Midbrain (tissue), 1 donor: ENCODE results near the gene MAP3K4.
"Not testable (repeated sequence)": the region's sequence is repeated elsewhere in the genome, so short reads cannot be mapped to it uniquely, and the experiment has no call there.

Experiments
- DNase-seq: peaks from one replicate; lab custom pipeline; 2025; lab: John Stamatoyannopoulos, UW

Gene MAP3K4

DNA sequence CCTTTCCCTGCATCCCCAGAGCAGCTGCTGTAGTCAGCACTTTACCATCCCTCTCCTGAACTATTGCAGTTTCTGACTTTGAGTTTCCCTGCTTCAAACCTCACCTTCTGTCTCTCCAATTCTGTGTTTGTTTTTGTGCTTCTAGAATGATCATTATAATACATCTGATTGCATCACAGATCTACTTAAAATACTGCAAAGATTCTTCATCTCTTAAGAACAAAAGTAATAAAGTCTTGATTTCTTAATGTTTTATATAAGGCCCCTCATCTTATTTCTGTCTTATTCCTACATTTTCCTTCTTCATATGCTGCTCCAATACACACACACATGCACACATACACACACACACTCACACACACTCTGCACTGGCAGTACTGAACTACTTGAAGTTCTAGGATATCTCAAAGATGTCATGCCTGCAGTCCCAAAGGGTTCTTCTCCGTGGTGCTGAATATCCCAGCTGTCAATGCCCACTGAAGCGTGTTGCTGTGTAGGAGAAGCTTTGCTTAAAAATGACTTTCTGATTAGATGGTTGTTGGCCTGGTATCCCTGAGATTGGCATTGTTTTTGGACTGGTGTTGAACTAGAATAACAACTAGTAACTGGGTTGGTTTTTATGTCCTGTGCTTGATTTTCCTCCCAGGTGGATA, 97.2 kb downstream of the MAP3K4 start:
- DNase-seq, result no peak

DNA sequence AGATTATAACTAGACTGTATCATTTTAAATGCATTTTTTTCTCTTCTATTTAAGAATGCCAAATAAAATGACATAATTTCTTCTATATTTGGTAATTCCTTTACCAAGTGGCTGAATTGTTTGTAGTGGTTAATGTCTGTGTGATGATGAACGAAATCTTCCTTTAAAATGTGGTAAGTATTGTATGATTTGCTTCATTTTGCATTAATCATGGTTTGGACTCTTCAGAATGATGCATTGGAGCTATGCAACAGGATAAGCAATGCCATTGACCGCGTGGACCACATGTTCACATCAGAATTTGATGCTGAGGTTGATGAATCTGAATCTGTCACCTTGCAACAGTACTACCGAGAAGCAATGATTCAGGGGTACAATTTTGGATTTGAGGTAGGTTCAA, 99.6 kb downstream of the MAP3K4 start:
- DNase-seq, result no peak

DNA sequence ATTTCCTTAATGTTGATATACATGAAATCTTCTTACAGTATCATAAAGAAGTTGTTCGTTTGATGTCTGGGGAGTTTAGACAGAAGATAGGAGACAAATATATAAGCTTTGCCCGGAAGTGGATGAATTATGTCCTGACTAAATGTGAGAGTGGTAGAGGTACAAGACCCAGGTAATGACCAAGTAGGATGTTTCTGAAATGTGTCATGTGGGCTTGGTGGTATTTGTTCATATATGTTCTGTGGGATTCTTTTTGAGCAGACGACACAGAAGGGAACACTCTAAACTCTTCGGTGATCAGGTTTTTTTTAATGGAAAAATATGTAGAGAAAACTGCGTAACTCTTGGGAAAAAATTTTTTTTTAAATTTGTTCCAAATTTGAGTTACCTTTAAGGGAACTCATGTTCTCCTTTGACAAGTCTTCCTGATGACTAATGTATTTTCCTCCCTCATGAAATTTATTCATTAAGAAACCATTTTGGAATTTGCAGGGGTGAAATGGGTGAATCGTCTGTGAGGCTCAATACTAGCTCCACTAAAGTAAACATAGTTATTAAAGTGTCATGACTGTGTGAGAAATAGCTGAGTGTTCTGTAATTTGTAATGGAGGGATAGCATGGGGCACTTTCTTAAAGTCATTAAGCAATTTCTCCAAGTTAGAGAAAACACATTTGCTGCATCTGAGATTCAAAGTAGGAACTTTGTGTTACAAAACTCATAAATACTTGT, 100.6 kb downstream of the MAP3K4 start:
- no peak for DNase-seq

DNA sequence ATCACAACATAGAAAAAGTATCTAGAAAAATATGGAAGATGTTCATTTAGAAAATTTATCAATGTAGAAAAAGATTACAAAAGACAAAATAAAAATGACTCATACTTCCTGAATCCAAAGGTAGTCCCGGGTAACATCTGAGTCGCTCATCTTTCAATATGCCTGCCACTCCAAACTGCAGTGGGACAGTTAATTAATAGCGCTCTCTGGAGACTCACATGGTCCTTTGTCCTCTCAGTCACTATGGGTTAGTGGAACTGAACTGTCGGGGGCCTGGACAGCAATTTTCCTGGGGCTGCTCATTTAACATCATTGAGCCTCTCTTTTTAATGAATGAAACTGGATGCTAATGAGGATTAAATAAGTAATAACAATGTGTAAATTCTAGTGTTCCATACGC, 103.4 kb downstream of the MAP3K4 start:
- DNase-seq, result no peak

DNA sequence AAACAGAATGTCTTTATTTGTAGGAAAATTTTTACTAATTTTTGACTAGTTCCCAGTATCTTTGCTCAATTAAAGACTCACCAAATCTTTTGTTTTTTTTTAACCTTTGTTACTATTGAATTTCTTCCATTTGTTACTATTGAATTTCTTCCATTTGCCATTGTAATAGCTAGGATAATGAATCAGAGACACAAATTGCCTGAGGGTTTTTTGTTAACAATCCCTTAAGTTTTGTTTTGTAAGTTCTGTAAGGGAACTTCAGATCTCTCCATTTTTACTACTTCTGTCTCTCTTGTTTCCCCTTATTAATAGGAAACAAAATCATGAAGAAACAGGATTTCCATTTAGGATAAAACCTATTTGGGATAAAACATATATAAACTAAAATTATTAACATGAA, 104.3 kb downstream of the MAP3K4 start:
- DNase-seq, result no peak

DNA sequence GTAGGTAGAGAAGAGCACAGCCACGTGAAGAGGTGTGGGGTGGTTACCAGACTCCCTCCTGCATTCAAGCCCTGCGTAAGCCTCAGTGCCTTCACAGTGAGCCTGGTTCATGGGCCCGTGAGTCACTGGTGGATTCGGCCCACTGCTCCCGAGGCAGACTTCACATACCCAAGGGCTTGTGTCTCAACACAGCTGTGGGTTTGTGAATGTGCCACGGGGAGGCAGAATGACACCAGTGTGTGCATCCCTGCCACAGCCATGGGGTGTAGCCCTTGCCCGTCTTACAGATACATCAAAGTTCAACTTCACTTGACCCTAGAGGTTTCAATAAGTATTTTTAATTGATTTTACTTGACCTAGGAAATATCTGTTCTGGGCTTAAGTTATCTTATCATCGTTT, 108.5 kb downstream of the MAP3K4 start:
- DNase-seq, result peak; percentile 63

DNA sequence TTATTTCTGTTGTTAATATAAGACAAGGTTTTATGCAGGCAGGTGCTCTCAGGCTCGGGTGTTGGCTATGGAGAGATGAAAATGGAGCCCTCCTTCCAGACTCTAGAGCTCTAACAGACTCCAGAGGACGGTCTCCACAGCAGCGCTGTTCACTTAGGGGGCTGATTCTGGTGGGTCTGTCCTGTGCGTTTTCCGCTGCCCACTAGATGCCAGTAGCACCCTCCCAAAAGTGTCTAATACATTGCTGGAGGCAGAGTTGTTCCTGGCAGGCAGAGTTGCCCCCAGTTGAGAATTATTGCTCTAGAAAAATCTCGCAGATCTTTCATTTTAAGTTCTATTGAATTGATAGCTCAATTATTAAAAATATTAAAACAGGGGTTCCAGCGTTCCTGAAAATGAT, 109.9 kb downstream of the MAP3K4 start:
- DNase-seq, result peak; percentile 19

DNA sequence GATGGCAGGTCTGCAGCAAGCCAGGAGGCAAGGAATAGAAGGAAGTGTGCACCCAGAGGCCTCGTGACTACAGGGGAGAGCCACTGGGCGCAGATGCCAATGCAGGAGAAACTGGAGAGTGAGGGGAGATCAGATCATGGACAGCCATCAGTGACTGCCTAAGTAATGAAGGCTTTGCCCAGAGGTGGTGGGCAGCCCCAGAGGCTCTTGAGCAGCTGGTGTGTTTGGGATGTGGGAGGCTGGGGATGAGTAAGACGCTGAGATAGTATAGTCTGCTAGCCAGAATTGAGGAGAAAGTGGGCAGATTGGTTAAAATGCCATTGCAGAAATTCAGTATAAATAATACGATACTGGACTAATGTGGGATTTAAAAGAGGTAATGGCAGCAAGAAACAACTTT, 111.9 kb downstream of the MAP3K4 start:
- DNase-seq, result no peak

DNA sequence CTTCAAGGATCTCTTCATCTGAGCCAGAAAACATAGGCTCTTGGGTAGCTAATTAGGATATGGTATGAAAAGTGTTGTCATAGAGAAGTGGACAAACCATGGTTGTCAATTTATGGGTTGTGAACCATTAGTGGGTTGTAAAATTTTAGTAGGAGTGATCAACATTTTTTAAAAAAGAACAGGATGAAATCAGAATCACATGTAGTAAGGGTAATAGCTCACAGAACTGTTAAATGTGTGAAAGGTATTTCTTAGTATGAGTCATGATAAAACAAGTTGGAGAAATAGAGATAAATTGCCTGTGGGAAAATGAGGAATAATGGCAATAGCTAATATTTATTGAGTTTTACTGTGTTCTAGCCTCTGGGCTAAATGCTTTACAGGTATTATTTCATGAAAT, 113.4 kb downstream of the MAP3K4 start:
- no peak for DNase-seq

DNA sequence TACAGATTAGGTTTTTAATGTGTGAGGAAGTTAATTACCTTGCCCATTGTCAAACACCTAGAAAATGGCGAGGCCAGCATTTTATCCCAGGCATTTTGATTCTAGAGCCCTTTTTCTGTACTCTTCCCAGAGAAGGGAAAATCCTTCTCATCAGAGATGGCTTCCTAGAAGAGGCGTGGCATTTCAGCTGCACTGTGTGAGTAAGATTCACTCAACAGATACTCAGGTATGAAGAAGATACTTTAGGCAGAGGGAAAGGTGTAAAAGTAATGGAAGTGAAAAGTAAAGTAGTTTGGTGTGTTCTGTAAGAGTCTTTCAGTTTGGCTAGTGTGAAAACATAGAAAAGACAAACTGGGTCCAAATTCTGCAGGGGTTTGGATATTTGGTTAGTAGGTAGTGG, 113.8 kb downstream of the MAP3K4 start:
- no peak for DNase-seq

DNA sequence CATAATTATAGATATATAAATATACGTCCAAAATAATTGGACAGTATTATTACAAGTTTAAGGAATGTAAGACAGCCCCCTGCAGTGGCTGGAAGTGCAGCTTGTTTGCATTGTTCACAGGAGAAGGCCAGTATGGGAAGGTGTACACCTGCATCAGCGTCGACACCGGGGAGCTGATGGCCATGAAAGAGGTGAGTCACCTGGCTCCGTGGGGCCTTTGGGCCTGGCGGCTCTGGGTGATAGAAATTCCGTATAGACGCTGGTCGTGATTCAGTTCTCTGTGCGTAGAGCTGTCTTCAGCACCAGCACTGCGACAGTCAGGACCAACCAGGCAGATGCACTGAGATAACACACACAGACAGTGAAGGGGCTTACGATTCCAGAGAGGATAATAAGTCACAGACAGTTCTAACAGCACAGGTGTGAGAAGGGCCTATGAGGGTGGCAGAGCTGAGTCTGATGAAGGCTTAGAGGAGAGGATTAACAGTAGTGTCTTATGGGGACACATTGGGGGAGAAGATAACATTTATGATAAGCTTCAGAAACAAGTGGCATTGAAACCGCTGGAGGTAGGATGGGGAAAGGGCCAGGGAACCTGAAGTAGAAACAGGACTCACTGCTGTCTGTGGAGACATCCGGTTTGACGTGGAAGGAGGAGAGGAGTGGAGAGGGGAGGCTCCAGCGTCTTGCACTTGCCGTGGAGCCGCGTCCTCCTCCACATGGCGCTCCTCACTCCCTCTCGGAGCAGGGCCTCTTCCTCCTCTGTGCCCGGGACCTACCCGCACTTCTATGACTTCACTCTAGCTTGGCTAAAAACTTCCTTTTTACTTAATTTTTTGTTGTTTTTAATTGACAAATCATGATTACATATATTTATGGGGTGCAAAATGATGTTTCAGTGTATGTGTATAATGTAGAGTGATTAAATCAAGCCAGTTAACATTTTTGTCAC, 116.5 kb downstream of the MAP3K4 start:
- DNase-seq, result no peak

DNA sequence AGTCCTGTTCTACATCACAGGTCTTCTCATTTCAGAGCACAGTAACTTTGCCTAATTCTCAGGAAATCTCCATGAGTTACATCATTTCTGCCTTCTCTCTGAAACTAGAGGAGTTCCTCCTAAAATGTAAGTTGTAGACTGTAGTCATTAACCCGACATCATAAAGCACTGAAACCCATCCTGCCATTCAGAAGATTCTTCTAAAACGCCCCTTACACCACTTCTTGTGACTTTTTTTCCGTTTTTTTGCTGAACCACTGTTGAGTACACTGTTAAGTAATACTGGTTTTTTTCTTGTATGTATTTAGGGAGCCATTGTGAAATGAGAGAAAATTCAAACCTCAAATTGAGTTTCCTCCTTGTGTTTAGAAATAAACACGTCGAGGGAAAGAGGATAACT, 117.3 kb downstream of the MAP3K4 start:
- DNase-seq, result no peak

DNA sequence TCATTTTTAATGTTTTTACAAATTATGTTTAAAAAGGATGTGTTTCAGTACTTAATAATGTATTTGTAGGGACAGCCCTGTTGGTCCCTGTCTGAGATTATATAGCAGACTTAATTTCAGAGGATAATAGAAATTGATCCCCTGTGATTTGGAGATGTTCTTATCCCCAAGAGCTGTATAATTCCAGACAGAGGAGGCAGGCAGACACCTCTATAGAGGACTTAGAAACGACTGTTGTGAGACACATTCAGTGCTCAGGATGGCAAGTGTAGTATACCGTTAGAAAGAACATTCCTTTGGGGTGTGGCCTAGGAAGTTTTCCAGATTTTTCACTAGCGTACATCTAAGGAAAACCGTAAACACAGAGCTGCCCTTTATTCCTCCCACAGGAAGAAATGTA, 117.8 kb downstream of the MAP3K4 start:
- no peak for DNase-seq

DNA sequence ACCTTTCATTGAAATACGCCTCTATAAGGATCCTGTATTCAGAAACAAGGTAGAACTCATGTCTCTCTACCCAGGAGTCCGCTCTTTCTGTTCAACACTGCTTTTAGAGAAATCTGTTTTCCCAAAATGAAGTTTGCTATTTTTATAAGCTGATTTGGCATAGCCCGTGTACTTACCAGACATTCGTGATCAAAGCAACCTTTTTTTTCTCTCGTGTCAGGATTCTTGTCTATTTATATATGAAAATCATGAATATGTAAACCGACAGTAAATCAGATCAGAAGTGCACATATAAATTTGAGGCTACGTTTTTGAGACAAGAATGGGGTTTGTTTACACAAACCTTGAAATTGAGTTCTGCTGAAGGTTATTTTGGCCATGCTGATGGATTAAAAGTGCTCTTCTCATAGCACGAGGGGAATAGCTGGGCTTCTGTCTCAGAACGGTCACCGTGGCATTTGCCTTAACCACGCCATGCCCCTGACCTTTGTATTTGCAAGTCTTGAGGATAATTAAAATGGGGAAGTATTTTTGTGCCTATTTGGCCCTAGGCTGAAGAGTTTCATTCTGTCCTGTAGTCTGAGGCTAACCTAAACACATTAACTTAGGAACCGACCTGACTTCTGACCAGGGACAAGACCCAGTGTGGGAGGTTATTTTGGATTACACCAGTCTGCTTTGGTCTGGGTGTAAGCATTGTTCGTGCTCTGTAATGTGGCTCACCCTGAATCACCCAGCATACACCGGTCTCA, 118.6 kb downstream of the MAP3K4 start:
- no peak for DNase-seq

DNA sequence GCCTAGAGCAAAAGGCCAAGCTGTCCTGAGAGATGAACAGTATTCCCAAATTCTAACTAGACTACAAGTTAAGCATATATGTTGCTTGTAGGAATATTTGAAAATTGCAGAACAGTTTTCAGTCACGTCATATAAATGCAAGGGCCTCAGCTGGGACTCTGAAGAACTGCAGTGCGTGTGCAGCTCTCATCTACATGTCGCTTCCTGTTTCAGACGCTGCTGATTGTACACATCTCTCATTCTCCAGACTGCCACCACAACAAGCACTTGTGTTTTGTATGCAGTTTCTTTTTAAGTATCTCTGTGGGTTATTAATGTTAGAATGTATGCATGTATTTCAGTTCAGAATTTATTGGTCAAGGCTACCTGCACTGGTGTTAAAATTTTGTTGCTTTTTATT, 119.7 kb downstream of the MAP3K4 start:
- no peak for DNase-seq

DNA sequence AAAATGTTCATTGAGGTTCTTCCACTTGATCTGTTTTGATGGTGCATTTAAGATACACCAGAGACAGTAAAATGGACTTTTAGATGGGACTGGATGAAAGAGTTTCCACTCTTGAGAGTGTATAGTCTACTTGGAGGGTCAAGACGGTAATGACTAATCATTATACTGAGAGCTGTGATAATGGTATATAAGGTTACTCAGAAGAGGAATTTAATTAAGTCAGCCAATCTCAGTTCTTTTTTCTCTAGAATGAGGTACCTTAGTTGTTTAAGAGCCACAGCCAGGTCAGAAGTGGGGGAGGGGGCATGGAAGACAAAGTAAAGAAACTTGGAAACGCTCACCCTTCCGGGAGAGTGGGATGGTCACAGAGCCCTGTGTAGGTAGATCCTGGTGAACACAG, 123.9 kb downstream of the MAP3K4 start:
- DNase-seq, result no peak

DNA sequence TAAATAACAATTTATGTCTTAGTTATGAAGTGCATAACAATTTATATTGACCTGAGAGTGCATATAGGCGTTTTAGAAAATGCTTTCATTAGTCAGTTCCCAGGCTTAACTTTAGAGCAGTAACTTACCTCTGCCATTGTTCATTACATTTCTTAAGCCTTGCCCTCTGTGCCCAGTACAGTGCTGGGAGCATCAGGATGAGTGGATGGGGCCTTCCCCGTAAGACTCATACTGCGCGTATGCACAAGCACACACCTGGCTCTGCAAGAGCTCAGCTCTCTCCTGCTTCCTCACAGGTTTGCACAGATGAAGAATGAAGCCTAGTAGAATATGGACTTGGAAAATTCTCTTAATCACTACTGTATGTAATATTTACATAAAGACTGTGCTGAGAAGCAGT, 125.0 kb downstream of the MAP3K4 start:
- no peak for DNase-seq

DNA sequence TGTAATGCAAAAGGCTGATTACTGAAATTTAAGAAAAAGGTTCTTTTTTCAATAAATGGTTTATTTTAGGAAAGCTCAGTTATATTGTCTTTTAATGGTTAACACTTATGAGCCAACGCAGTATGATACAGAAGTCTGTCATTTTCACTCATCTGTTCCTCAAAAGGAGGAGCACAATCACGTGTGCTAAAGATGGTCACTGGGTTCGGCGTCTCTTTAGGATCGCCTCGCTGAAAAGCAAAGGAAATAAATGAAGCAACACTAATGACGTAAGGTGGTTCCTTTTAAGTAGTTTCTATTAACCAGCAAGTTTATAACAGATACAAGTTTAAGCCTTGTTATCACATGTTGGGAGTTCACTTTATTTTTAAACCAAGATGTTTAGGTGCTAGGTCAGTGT, 125.7 kb downstream of the MAP3K4 start:
- DNase-seq, result peak; percentile 13

DNA sequence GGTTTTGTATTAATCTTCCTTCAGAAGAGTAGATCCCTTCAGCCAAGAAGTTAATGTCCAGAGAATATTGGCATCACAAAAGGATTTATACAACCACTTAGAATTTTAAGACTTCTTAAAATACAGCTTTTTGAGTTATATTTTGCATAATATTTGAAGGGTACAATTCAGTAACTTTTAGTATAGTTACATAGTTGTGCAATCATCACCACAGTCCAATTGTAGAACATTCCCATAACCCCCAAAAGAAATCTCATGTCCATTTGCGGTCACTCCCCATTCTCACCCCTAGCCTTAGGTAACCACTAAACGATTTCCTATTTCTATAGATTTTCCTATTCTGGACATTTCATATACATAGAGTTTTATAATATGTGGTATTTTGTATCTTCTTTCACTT, 126.4 kb downstream of the MAP3K4 start:
- DNase-seq, result no peak

DNA sequence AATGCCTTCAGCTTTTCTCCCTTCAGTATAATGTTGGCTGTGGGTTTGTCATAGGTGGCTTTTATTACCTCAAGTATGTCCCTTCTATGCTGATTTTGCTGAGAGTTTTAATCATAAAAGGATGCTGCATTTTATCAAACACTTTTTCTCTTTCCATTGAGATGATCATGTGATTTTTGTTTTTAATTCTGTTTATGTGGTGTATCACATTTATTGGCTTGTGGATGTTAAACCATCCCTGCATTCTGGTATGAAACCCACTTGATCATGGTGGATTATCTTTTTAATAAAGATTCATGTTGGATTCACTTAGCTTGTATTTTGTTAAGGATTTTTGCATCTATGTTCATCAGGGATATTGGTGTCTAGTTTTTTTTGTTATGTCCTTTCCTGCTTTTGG, 131.8 kb downstream of the MAP3K4 start:
- DNase-seq, result not testable (repeated sequence)

DNA sequence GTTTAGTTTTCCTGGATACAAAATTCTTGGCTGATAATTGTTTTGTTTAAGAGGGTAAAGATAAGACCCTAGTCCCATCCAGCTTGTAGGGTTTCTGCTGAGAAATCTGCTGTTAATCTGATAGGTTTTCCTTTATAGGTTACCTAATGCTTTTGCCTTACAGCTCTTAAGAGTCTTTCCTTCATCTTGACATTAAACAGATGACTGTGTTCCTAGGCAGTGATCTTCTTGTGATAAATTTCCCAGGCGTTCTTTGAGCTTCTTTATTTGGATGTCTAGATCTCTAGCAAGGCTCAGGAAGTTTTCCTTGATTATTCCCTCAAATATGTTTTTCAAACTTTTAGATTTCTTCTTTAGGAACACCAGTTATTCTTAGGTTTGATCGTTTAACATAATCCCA, 134.0 kb downstream of the MAP3K4 start:
- no peak for DNase-seq

DNA sequence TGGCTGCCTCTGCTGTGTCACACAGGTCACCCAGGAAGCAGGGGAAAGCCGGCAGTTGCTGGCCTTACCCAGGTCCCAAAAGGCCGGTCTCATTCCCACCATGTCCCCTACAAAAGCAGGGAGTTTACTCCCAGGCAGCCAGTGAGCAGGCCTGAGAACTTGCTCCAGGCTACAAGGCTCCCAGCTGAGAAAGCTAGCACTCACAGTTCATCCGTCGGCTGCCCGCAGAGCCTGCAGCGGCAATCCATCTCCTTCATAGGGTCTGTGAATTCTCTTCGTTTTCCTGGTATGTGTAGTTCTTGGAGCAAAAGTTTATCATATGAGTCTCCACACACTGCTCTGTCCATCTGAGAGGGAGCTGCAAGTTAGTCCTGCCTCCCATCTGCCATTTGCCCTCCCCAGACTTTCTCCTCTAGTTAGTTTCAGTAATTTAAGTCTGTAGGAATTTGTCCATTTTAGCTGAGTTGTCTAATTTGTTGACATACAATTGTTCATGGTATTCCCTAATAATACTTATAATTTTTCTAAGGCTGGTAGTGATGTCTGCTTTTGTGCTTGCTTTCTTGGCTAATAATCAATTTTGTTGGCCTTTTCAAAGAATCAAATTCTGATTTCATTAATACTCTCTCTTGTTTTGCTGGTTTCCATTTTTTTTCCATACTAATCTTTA, 135.6 kb downstream of the MAP3K4 start:
- no peak for DNase-seq
